HEK293T (cell line): Measurements from ENCODE around the gene ITPKB.
A peak's percentile ranks its signal among the peaks of the same experiment; 100 is the strongest.

Experiments used
- CTCF ChIA-PET: fragments of 350-600 bp; formaldehyde crosslinking; extraction: SDS; loops from one replicate; lab custom pipeline; 2021; ENCODE audit warnings: antibody characterized with exemption, inconsistent platforms; lab: Yijun Ruan, JAX
- POLR2A ChIA-PET: fragments of 350-600 bp; formaldehyde crosslinking; extraction: SDS; loops from one replicate; lab custom pipeline; 2020; ENCODE audit warnings: antibody characterized with exemption, inconsistent platforms; lab: Yijun Ruan, JAX
- DNase-seq: peaks from one replicate; pipeline ENCODE4 v3.0.0; 2012; ENCODE audit warnings: mixed read lengths; ENCODE audit errors: extremely low spot score
- ARNT ChIP-seq: fragments of 450-650 bp; IDR thresholded peaks from 2 replicates; pipeline ENCODE4 v1.6.1; 2017; ENCODE audit warnings: mild to moderate bottlenecking
- BHLHE40 ChIP-seq: fragments of 450-650 bp; IDR thresholded peaks from 2 replicates; pipeline ENCODE4 v1.6.1; 2016; ENCODE audit warnings: mild to moderate bottlenecking, moderate library complexity, borderline replicate concordance
- CTBP1 ChIP-seq: fragments of 450-650 bp; IDR thresholded peaks from 2 replicates; pipeline ENCODE4 v1.6.1; 2016; ENCODE audit warnings: borderline replicate concordance
- ELF4 ChIP-seq: fragments of 450-650 bp; IDR thresholded peaks from 2 replicates; pipeline ENCODE4 v1.6.1; 2017; ENCODE audit warnings: antibody characterized with exemption
- FOXA1 ChIP-seq: fragments of 450-650 bp; IDR thresholded peaks from 2 replicates; pipeline ENCODE4 v1.6.1; 2016; ENCODE audit warnings: mild to moderate bottlenecking
- FOXK2 ChIP-seq: fragments of 450-650 bp; IDR thresholded peaks from 2 replicates; pipeline ENCODE4 v1.6.1; 2016; ENCODE audit warnings: mild to moderate bottlenecking
- FOXM1 ChIP-seq: fragments of 450-650 bp; IDR thresholded peaks from 2 replicates; pipeline ENCODE4 v1.6.1; 2017; ENCODE audit warnings: mild to moderate bottlenecking, borderline replicate concordance
- HDGF ChIP-seq: fragments of 450-650 bp; IDR thresholded peaks from 2 replicates; pipeline ENCODE4 v1.6.1; 2017; ENCODE audit warnings: antibody characterized with exemption, borderline replicate concordance
- L3MBTL2 ChIP-seq: fragments of 450-650 bp; conservative IDR thresholded peaks from 2 replicates; pipeline ENCODE4 v1.6.1; 2016; ENCODE audit warnings: mild to moderate bottlenecking
- LEF1 ChIP-seq: fragments of 450-650 bp; IDR thresholded peaks from 2 replicates; pipeline ENCODE4 v1.6.1; 2017; ENCODE audit warnings: mild to moderate bottlenecking, borderline replicate concordance
- NFRKB ChIP-seq: fragments of 450-650 bp; IDR thresholded peaks from 2 replicates; pipeline ENCODE4 v1.6.1; 2016; ENCODE audit warnings: mild to moderate bottlenecking, moderate library complexity
- SP1 ChIP-seq: fragments of 450-650 bp; IDR thresholded peaks from 2 replicates; pipeline ENCODE4 v1.6.1; 2017
- SUZ12 ChIP-seq: fragments of 450-650 bp; IDR thresholded peaks from 2 replicates; pipeline ENCODE4 v1.6.1; 2016; ENCODE audit warnings: mild to moderate bottlenecking
- TARDBP ChIP-seq: fragments of 450-650 bp; IDR thresholded peaks from 2 replicates; pipeline ENCODE4 v1.6.1; 2016
- ZNF384 ChIP-seq: fragments of 450-650 bp; IDR thresholded peaks from 2 replicates; pipeline ENCODE4 v1.6.1; 2016
- TF ChIP-seq, protein P1 (sequence below): fragments of 450-650 bp; IDR thresholded peaks from 2 replicates; pipeline ENCODE4 v1.6.1; 2016

ITPKB gene

GRCh38 chr1:226702957-226703831 is 35.9 kb downstream of the ITPKB start:
- CTCF ChIA-PET = no interaction called here

GRCh38 chr1:226702318-226702956 is 36.6 kb downstream of the ITPKB start:
- TF ChIP-seq HDGF (no peak), ARNT (no peak), ZNF384 (no peak), FOXK2 (no peak), BHLHE40 (no peak), TARDBP (no peak), SUZ12 (no peak), FOXA1 (no peak), LEF1 (no peak), ELF4 (no peak), NFRKB (no peak), L3MBTL2 (no peak), SP1 (no peak), CTBP1 (no peak)
- TF ChIP-seq, protein P1, sequence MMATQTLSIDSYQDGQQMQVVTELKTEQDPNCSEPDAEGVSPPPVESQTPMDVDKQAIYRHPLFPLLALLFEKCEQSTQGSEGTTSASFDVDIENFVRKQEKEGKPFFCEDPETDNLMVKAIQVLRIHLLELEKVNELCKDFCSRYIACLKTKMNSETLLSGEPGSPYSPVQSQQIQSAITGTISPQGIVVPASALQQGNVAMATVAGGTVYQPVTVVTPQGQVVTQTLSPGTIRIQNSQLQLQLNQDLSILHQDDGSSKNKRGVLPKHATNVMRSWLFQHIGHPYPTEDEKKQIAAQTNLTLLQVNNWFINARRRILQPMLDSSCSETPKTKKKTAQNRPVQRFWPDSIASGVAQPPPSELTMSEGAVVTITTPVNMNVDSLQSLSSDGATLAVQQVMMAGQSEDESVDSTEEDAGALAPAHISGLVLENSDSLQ = no peak
- CTCF ChIA-PET = no interaction called here
- POLR2A ChIA-PET = interaction anchor here (0.8 to 1.7 kb wide), 15 partner anchors 9 to 121 kb away, joined by 3 to 8 read pairs (median 4); partner anchors contain the start of gene ITPKB
- no peak for DNase-seq

More at GRCh38 chr1:226702957-226703831, 35.9 kb downstream of the ITPKB start:
- TF ChIP-seq, protein P1 = no peak
- TF ChIP-seq FOXK2 (no peak), ARNT (peak; percentile 77), LEF1 (peak; percentile 99), FOXM1 (peak; percentile 90), ELF4 (peak; percentile 10; the same call in 1 of the 2 replicates), NFRKB (0 out of 2 replicates have a peak, but pooled peaks have one; percentile 9), TARDBP (peak; percentile 74), L3MBTL2 (peak; percentile 99)
- peak; percentile 92 for DNase-seq
- POLR2A ChIA-PET = interaction anchor here (0.8 to 1.7 kb wide), 16 partner anchors 10 to 120 kb away, joined by 3 to 8 read pairs (median 4); partner anchors contain the start of gene ITPKB

DNA sequence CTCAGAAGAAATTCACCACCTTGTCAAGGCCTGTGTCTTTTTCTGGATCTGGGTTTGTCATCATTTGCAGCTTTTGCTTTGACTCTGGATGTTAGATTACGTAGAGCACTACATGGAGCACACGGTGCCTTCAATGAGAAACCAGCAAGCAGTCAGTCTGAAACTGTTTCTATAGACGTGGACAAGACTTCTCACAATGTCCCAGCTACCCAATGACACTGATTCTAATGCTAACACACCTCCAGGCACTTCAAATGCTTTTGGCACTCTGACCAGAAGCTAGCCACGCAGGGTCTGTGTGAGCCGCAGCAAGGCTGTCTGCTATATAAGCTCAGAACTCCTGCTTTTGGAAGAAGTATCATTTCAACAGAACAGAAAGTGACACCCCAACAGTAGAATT is 38.2 kb downstream of the ITPKB start:
- ChIA-PET POLR2A (interaction anchor here (1.1 kb wide), 1 partner anchor 18 kb away, joined by 3 read pairs; no protein-coding TSS in a partner anchor), CTCF (interaction anchor here (1.1 kb wide), 1 partner anchor 9 kb away, joined by 3 read pairs; no protein-coding TSS in a partner anchor)
- DNase-seq = no peak
- TF ChIP-seq SP1 = no peak
- TF ChIP-seq, protein P1 = no peak
- no peak for TF ChIP-seq SUZ12
- no peak for TF ChIP-seq ELF4
- TF ChIP-seq FOXM1 = no peak
- no peak for TF ChIP-seq ARNT
- no peak for TF ChIP-seq BHLHE40
- no peak for TF ChIP-seq L3MBTL2

DNA sequence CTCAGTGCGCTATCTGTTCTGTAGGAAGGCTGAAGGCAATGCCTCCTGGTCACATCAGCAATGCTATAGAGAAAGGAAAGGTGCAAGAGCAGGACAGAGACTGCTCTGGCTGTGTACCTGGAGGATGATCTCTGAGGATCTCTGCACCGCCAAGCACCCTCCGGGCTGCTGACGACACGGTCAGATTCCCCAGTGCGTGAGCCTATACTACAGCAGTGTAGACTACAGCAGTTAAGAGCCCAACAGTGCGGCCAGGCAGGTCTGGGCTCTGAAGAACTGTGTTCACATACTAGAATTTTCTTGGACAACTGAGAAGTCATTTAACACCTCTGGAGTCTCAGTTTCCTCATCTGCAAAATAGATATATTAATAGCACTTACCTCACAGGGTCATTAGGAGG is 39.9 kb downstream of the ITPKB start:
- TF ChIP-seq ZNF384 (no peak), NFRKB (no peak), CTBP1 (no peak), SUZ12 (no peak), FOXA1 (no peak), FOXK2 (no peak), TARDBP (no peak), ELF4 (no peak), L3MBTL2 (no peak)
- no peak for DNase-seq
- ChIA-PET CTCF (interaction anchor here (0.7 kb wide), 1 partner anchor 292 kb away, joined by 4 read pairs; no protein-coding TSS in a partner anchor), POLR2A (no interaction called here)

GRCh38 chr1:226698659-226699058 is 40.4 kb downstream of the ITPKB start:
- no peak for DNase-seq
- ChIA-PET POLR2A (no interaction called here), CTCF (no interaction called here)
- TF ChIP-seq NFRKB (no peak), SP1 (no peak), L3MBTL2 (no peak), ARNT (no peak), LEF1 (no peak), TARDBP (no peak), BHLHE40 (no peak)
